K562 (cell line): ENCODE data around the gene FMOD. TPM values are rescaled to one million over a fixed set of nuclear protein-coding genes. Genes with fewer than 3 reads are reported as not detected.

ENCODE experiments used
- ATAC-seq: fragments of 200-7000 bp; cut with Tn5 transposase; 3 replicates; pipeline ENCODE4 v1.9.1; 2020; ENCODE audit warnings: moderate library complexity
- BruUV-seq: library from RNA; stranded (reverse); fragments of 400-500 nt; replicated peaks from 2 replicates; lab custom pipeline; 2021; lab: Mats Ljungman, UMichigan
- CTCF ChIA-PET: fragments of 300-600 bp; formaldehyde crosslinking; extraction: SDS; loops from one replicate; lab custom pipeline; 2021; ENCODE audit warnings: low intra/inter-chr PET ratio; lab: Yijun Ruan, JAX
- POLR2A ChIA-PET: fragments of 300-600, 350-650 bp; sonication (Branson Sonifier 250); formaldehyde crosslinking; extraction: SDS; loops from one replicate; lab custom pipeline; 2021; ENCODE audit warnings: antibody characterized with exemption, inconsistent platforms; lab: Yijun Ruan, JAX
- DNase-seq, 4 experiments: peaks; one replicate each; pipeline versions ENCODE4 v3.0.0 to v3.0.0-alpha.2; 2011 to 2018; ENCODE audit warnings: low spot score in 3 of 4, mixed read lengths in 3 of 4; ENCODE audit errors: extremely low read depth in 1 of 4
- FAIRE-seq: peaks from 2 replicates; lab custom pipeline; 2011; peaks lifted over from hg19 to GRCh38; lab: Jason Lieb, UNC
- H2AFZ ChIP-seq: 2 replicates; pipeline ENCODE4 v1.6.0; 2011; ENCODE audit warnings: low read depth, low read length, control low read depth, inconsistent platforms
- H3K27ac ChIP-seq: fragments of 200-600 bp; 3 replicates; pipeline ENCODE4 v1.8.0; 2011; ENCODE audit warnings: low read depth, mild to moderate bottlenecking, control low read depth, inconsistent platforms, low read length, moderate library complexity, mixed read lengths; ENCODE audit errors: extremely low read depth
- H3K27me3 ChIP-seq, 2 experiments: fragments of 300-600 bp in 1 of 2; 2 replicates in 1 of 2; 3 replicates in 1 of 2; pipeline versions ENCODE4 v1.6.0 to v1.8.0; 2011; ENCODE audit warnings: inconsistent platforms in 2 of 2, low read length in 2 of 2, mild to moderate bottlenecking in 1 of 2, mixed read lengths in 1 of 2, moderate library complexity in 1 of 2; ENCODE audit not compliant: control insufficient read depth in 2 of 2, insufficient read depth in 2 of 2
- H3K36me3 ChIP-seq: fragments of 300-600 bp; 3 replicates; pipeline ENCODE4 v1.8.0; 2011; ENCODE audit warnings: mild to moderate bottlenecking, low read length, inconsistent platforms; ENCODE audit not compliant: control insufficient read depth, insufficient read depth
- H3K4me1 ChIP-seq, 2 experiments: fragments of 200-600 bp in 1 of 2; replicated peaks in 1 of 2; 2 replicates in 1 of 2; 3 replicates in 1 of 2; pipeline versions ENCODE4 v1.5.1 to v1.8.0; 2011; ENCODE audit warnings: inconsistent platforms in 2 of 2, low read length in 2 of 2, mild to moderate bottlenecking in 1 of 2, mixed read lengths in 1 of 2, moderate library complexity in 1 of 2; ENCODE audit not compliant: control insufficient read depth in 2 of 2, insufficient read depth in 2 of 2
- H3K4me2 ChIP-seq: 2 replicates; pipeline ENCODE4 v1.6.1; 2011; ENCODE audit warnings: low read length, control low read depth, inconsistent platforms, mixed read lengths; ENCODE audit not compliant: insufficient read depth
- H3K4me3 ChIP-seq: fragments of 200-600 bp; sonication (generic), shearing (Covaris generic); 2 replicates; pipeline ENCODE4 v1.5.1; 2016; ENCODE audit warnings: control low read depth, inconsistent platforms
- H3K79me2 ChIP-seq: fragments of 200-600 bp; 3 replicates; pipeline ENCODE4 v1.8.0; 2011; ENCODE audit warnings: low read length, inconsistent platforms; ENCODE audit not compliant: control insufficient read depth, insufficient read depth
- H3K9ac ChIP-seq, 2 experiments: 2 replicates each; pipeline versions ENCODE4 v1.6.0 to v1.6.1; 2011; ENCODE audit warnings: low read depth in 2 of 2, low read length in 2 of 2, control low read depth in 1 of 2, inconsistent platforms in 1 of 2, mild to moderate bottlenecking in 1 of 2, mixed read lengths in 1 of 2; ENCODE audit not compliant: insufficient read depth in 1 of 2
- H3K9me1 ChIP-seq: one replicate; pipeline ENCODE4 v1.6.0; 2011; ENCODE audit warnings: inconsistent platforms, mild to moderate bottlenecking, low read length, moderate library complexity; ENCODE audit not compliant: control insufficient read depth, insufficient read depth
- H3K9me3 ChIP-seq: replicated peaks from 2 replicates; pipeline ENCODE4 v1.5.1; 2011; ENCODE audit warnings: low read depth, low read length, inconsistent platforms; ENCODE audit not compliant: control insufficient read depth, insufficient read depth
- H4K20me1 ChIP-seq: replicated peaks from 2 replicates; pipeline ENCODE4 v1.6.1; 2011; ENCODE audit warnings: low read length, inconsistent platforms, mixed read lengths; ENCODE audit not compliant: control insufficient read depth, insufficient read depth
- BHLHE40 ChIP-seq: IDR thresholded peaks from 2 replicates; pipeline ENCODE4 v1.6.1; 2011; ENCODE audit warnings: low read length, improper control_type of control experiment
- ETV5 ChIP-seq: sonication (generic); formaldehyde crosslinking; IDR thresholded peaks from 2 replicates; pipeline ENCODE4 v1.4.0; 2020; ENCODE audit warnings: low read depth, mild to moderate bottlenecking, missing genetic modification reagents
- HMGN3 ChIP-seq: IDR thresholded peaks from 2 replicates; pipeline ENCODE4 v1.6.1; 2011; ENCODE audit warnings: borderline replicate concordance, low read depth, mild to moderate bottlenecking, mixed read lengths, low read length; ENCODE audit not compliant: insufficient read length; ENCODE audit errors: extremely low read depth
- KDM4B ChIP-seq, 2 experiments: fragments of 450-650 bp in 1 of 2; sonication (generic) in 1 of 2; IDR thresholded peaks; 2 replicates each; pipeline ENCODE4 v1.6.1; 2016 to 2017; ENCODE audit warnings: borderline replicate concordance in 2 of 2, antibody characterized with exemption in 1 of 2, low read depth in 1 of 2, mild to moderate bottlenecking in 1 of 2
- KLF16 ChIP-seq: IDR thresholded peaks from 2 replicates; pipeline ENCODE4 v1.6.1; 2016; ENCODE audit warnings: antibody characterized with exemption
- PHTF2 ChIP-seq: fragments of 250-450 bp; sonication (Bioruptor Pico); IDR thresholded peaks from 2 replicates; pipeline ENCODE4 v1.5.0; 2021; ENCODE audit warnings: mild to moderate bottlenecking
- PTBP1 ChIP-seq: fragments of 200-400 bp; formaldehyde crosslinking; IDR thresholded peaks from 2 replicates; pipeline ENCODE4 v1.6.1; 2017; ENCODE audit warnings: low read depth, low read length
- RBM14 ChIP-seq: fragments of 200-400 bp; formaldehyde crosslinking; IDR thresholded peaks from 2 replicates; pipeline ENCODE4 v1.6.1; 2018; ENCODE audit warnings: low read depth, mild to moderate bottlenecking, low read length, moderate library complexity, borderline replicate concordance; ENCODE audit not compliant: insufficient read depth
- RBM25 ChIP-seq: fragments of 200-400 bp; formaldehyde crosslinking; IDR thresholded peaks from 2 replicates; pipeline ENCODE4 v1.6.1; 2018; ENCODE audit warnings: low read length, low read depth, moderate library complexity; ENCODE audit not compliant: severe bottlenecking
- SMAD1 ChIP-seq: fragments of 150-350 bp; IDR thresholded peaks from 2 replicates; pipeline ENCODE4 v1.6.1; 2014; ENCODE audit warnings: low read length, low read depth; ENCODE audit not compliant: partially characterized antibody
- TAF7 ChIP-seq: fragments of 450-650 bp; IDR thresholded peaks from 2 replicates; pipeline ENCODE4 v1.6.1; 2016; ENCODE audit warnings: missing genetic modification characterization, missing compliant biosample characterization
- ZNF184 ChIP-seq: sonication (generic); formaldehyde crosslinking; IDR thresholded peaks from 2 replicates; pipeline ENCODE4 v1.5.0; 2020; ENCODE audit warnings: missing genetic modification reagents
- ZNF644 ChIP-seq: fragments of 200-800 bp; sonication (Bioruptor generic); IDR thresholded peaks from 2 replicates; pipeline ENCODE4 v1.6.1; 2016; ENCODE audit warnings: low read depth, missing genetic modification characterization, missing compliant biosample characterization
- ZNF766 ChIP-seq: fragments of 200-800 bp; sonication (Bioruptor generic); conservative IDR thresholded peaks from 2 replicates; pipeline ENCODE4 v1.6.1; 2016; ENCODE audit warnings: missing genetic modification characterization, missing compliant biosample characterization
- ZSCAN32 ChIP-seq: fragments of 450-650 bp; formaldehyde crosslinking; IDR thresholded peaks from 2 replicates; pipeline ENCODE4 v1.4.0; 2020; ENCODE audit warnings: mild to moderate bottlenecking, moderate library complexity
- WGBS: fragments of 100-300 bp; shearing (Covaris generic); methylation state at CpG from one replicate; pipeline ENCODE4 v1.1.6; 2016; ENCODE audit warnings: low coverage, mixed read lengths; ENCODE audit not compliant: insufficient coverage; ENCODE audit errors: missing lambda C conversion rate; 5-methylcytosine and 5-hydroxymethylcytosine counted together
- in situ Hi-C: fragments of 300-500 bp; cut with MboI; formaldehyde crosslinking; loops from 4 replicates; pipeline ENCODE4 v1.15.0; 2018; ENCODE audit warnings: inconsistent platforms, mixed read lengths
- intact Hi-C: fragments of 100-400 bp; cut with micrococcal nuclease; formaldehyde crosslinking; loops from 2 replicates; pipeline ENCODE4 v1.14.2; 2022
- polyA plus RNA-seq, 8 experiments: library from polyadenylated mRNA; depleted of rRNA in 4 of 8; stranded (reverse) in 5 of 8; unstranded in 3 of 8; fragments of >200 nt; fragmentation: Nextera tagmentation in 2 of 8; fragmentation: Illumina TruSeq in 1 of 8; extraction: Ambion mirVana in 2 of 8; extraction: Trizol in 1 of 8; gene quantifications; 2 replicates each; pipeline versions ENCODE4 v1.2.1 to v1.2.3, GENCODE V29; 2011 to 2014; ENCODE audit warnings: inconsistent platforms in 1 of 8, missing spikeins in 1 of 8
- total RNA-seq, 7 experiments: library from RNA; depleted of rRNA in 6 of 7; stranded (reverse); fragments of >200 nt in 6 of 7; fragmentation: Illumina TruSeq in 2 of 7; extraction: Trizol in 2 of 7; gene quantifications; 2 replicates each; pipeline versions ENCODE4 v1.2.1 to v1.2.3, GENCODE V29; 2011 to 2021; ENCODE audit warnings: low replicate concordance in 1 of 7
- TF ChIP-seq, protein P1 (sequence below), 2 experiments: fragments of 200-800 bp in 1 of 2; sonication (Bioruptor generic) in 1 of 2; sonication (generic) in 1 of 2; formaldehyde crosslinking in 1 of 2; IDR thresholded peaks in 1 of 2; conservative IDR thresholded peaks in 1 of 2; 2 replicates each; pipeline versions ENCODE4 v1.5.0 to v1.6.1; 2016 to 2020; ENCODE audit warnings: missing compliant biosample characterization in 1 of 2, missing genetic modification characterization in 1 of 2, missing genetic modification reagents in 1 of 2
- TF ChIP-seq, protein P2 (sequence below): fragments of 450-650 bp; IDR thresholded peaks from 2 replicates; pipeline ENCODE4 v1.6.1; 2016; ENCODE audit warnings: mild to moderate bottlenecking

The FMOD gene
- total and polyA plus RNA-seq, 9 of the 15 experiments (the other 6 are each of a cell fraction or from before 2014, with no cell fraction given) = 0.03 to 0.13 (median 0.03) TPM; not detected in 6

DNA sequence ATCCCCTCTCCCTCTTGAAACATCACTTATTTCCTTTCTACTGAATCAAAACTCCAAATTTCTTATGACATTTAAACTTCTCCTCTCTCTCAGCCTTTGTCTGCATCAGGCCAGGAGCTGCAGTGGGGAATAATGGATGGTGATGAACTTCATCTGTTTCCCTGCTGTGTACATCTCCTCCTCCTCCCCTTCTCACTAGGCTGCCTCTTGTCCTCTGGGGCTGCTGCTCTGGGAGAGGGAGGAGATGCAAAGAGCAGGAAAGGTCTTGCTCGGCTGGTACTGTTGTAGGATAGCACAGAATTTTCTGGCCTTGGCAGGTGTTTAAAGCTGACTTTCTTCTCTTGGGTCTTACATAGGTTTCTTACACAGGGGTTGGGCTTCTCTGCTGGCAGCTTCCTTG is 31.1 kb upstream of the FMOD start (continued):
- TF ChIP-seq PTBP1 = no peak
- no peak for TF ChIP-seq ETV5 (CRISPR knock-in tag)

DNA sequence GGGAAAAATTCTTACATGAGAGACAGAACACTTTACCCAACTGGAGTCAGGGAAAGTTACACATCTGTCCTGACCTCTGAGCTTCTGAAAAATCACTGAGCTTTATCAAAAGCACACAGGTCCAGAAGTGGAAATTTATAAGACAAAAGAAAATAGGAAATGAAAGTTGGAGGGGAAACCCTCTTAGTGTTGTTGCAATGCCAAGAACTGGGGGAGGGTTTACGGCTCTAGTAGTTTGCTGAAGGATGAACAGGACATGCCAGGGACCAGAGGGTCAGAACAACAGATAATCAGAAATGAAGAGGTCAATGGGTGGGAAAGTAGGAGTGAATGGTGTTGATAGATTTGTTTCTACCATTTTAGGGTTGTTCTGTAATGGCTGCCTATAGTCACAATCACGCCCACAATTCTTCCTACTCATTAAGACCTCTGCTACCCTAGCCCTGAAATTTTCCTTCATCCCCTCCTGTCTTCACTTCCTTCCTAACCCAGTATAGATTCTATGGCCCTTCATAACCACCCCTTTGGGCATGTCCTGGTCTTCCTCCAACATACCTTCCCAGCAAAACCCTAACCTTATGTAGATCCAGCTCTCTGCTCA is 30.3 kb upstream of the FMOD start:
- H3K27ac ChIP-seq = no peak overlapping the region
- peaks cover 0 to 19% of the 10 kb centered on the region in 2 experiments; a peak in 2 of 5 replicates for H3K27me3 ChIP-seq
- no peak for FAIRE-seq
- CTCF ChIA-PET = no interaction called here
- no peaks in the 10 kb centered on the region for H3K4me1 ChIP-seq
- 4% methylated on average over 2 of the region's 2 CpGs for WGBS
- DNase-seq = no peak
- POLR2A ChIA-PET = no interaction called here
- intact Hi-C loops (no loop called here), in situ Hi-C loops (no loop called here)
- no peaks in the 10 kb centered on the region for H3K9me1 ChIP-seq
- no peak overlapping the region for H3K4me2 ChIP-seq
- no TSS peak for BruUV-seq
- no peak for ATAC-seq
- H2AFZ ChIP-seq = no peak overlapping the region
- no peak overlapping the region for H3K9ac ChIP-seq
- no peaks in the 10 kb centered on the region for H3K79me2 ChIP-seq
- H3K9me3 ChIP-seq = no peaks in the 10 kb centered on the region
- no peak for TF ChIP-seq HMGN3
- no peak for TF ChIP-seq TAF7 (tag)
- TF ChIP-seq, protein P1, sequence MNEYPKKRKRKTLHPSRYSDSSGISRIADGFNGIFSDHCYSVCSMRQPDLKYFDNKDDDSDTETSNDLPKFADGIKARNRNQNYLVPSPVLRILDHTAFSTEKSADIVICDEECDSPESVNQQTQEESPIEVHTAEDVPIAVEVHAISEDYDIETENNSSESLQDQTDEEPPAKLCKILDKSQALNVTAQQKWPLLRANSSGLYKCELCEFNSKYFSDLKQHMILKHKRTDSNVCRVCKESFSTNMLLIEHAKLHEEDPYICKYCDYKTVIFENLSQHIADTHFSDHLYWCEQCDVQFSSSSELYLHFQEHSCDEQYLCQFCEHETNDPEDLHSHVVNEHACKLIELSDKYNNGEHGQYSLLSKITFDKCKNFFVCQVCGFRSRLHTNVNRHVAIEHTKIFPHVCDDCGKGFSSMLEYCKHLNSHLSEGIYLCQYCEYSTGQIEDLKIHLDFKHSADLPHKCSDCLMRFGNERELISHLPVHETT (CRISPR knock-in tag; conservative IDR thresholded peaks at IDR 0.05 in 1 of 2, IDR thresholded peaks at IDR 0.05 in 1 of 2) = no peak
- no peak for TF ChIP-seq ZSCAN32 (CRISPR knock-in tag)
- TF ChIP-seq SMAD1 = no peak
- TF ChIP-seq, protein P2, sequence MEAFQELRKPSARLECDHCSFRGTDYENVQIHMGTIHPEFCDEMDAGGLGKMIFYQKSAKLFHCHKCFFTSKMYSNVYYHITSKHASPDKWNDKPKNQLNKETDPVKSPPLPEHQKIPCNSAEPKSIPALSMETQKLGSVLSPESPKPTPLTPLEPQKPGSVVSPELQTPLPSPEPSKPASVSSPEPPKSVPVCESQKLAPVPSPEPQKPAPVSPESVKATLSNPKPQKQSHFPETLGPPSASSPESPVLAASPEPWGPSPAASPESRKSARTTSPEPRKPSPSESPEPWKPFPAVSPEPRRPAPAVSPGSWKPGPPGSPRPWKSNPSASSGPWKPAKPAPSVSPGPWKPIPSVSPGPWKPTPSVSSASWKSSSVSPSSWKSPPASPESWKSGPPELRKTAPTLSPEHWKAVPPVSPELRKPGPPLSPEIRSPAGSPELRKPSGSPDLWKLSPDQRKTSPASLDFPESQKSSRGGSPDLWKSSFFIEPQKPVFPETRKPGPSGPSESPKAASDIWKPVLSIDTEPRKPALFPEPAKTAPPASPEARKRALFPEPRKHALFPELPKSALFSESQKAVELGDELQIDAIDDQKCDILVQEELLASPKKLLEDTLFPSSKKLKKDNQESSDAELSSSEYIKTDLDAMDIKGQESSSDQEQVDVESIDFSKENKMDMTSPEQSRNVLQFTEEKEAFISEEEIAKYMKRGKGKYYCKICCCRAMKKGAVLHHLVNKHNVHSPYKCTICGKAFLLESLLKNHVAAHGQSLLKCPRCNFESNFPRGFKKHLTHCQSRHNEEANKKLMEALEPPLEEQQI = no peak
- TF ChIP-seq KDM4B (IDR thresholded peaks at IDR 0.05; ENCODE audit: borderline replicate concordance in 2 of 2, low read depth in 1 of 2) = no peak
- TF ChIP-seq ZNF766 (CRISPR knock-in tag) = no peak
- no peak for TF ChIP-seq RBM25
- no peak for TF ChIP-seq ZNF184
- TF ChIP-seq PTBP1 = no peak
- TF ChIP-seq ZNF644 (tag) = no peak
- no peak for TF ChIP-seq KLF16
- no peak for TF ChIP-seq BHLHE40
- TF ChIP-seq RBM14 = no peak
- no peak for TF ChIP-seq PHTF2 (CRISPR knock-in tag)
- no peaks in the 10 kb centered on the region for H4K20me1 ChIP-seq
- H3K4me3 ChIP-seq = no peak overlapping the region
- no peaks in the 10 kb centered on the region for H3K36me3 ChIP-seq
